Neural cell (in vitro differentiated cells): ENCODE data around the gene NAP1L5. TPM values are rescaled to one million over a fixed set of nuclear protein-coding genes. Genes with fewer than 3 reads are reported as not detected.

ENCODE experiments used
- H2AFZ ChIP-seq: fragments of 200-600, 300-800 bp; sonication (generic), shearing (Covaris generic); 2 replicates; pipeline ENCODE4 v1.6.0; 2014; ENCODE audit warnings: low read depth, mild to moderate bottlenecking, antibody characterized with exemption, low read length, moderate library complexity
- H3F3A ChIP-seq: fragments of 200-600 bp; shearing (Covaris generic); 2 replicates; pipeline ENCODE4 v1.6.1; 2016; ENCODE audit warnings: mild to moderate bottlenecking, moderate library complexity, mixed read lengths, antibody characterized with exemption, low read length; ENCODE audit not compliant: insufficient read depth, poor library complexity, severe bottlenecking
- H3K27ac ChIP-seq: fragments of 200-600, 300-800 bp; sonication (generic), shearing (Covaris generic); 2 replicates; pipeline ENCODE4 v1.5.1; 2014; ENCODE audit warnings: mild to moderate bottlenecking, low read length, moderate library complexity
- H3K27me3 ChIP-seq: fragments of 300-800, 200-600 bp; sonication (generic), shearing (Covaris generic); 2 replicates; pipeline ENCODE4 v1.6.0; 2014; ENCODE audit warnings: mild to moderate bottlenecking, low read depth, low read length, moderate library complexity; ENCODE audit not compliant: insufficient read depth
- H3K36me3 ChIP-seq: fragments of 300-800, 200-600 bp; sonication (generic), shearing (Covaris generic); 2 replicates; pipeline ENCODE4 v1.5.1; 2014; ENCODE audit warnings: mild to moderate bottlenecking, antibody characterized with exemption, low read length, moderate library complexity; ENCODE audit not compliant: insufficient read depth
- H3K4me2 ChIP-seq: fragments of 300-800, 200-600 bp; sonication (generic), shearing (Covaris generic); 2 replicates; pipeline ENCODE4 v1.6.0; 2014; ENCODE audit warnings: mild to moderate bottlenecking, low read length
- H3K4me3 ChIP-seq: fragments of 300-800, 200-600 bp; sonication (generic), shearing (Covaris generic); 2 replicates; pipeline ENCODE4 v1.5.1; 2014; ENCODE audit warnings: mild to moderate bottlenecking, low read length, moderate library complexity
- H3K79me2 ChIP-seq: fragments of 200-600 bp; shearing (Covaris generic); replicated peaks from 2 replicates; pipeline ENCODE4 v1.6.0; 2014; ENCODE audit warnings: mild to moderate bottlenecking, low read length, moderate library complexity; ENCODE audit not compliant: insufficient read depth
- H3K9ac ChIP-seq: fragments of 300-800, 200-600 bp; sonication (generic), shearing (Covaris generic); 2 replicates; pipeline ENCODE4 v1.6.1; 2016; ENCODE audit warnings: mild to moderate bottlenecking, low read length, mixed read lengths
- H3K9me2 ChIP-seq: fragments of 200-600 bp; shearing (Covaris generic); 2 replicates; pipeline ENCODE4 v1.6.1; 2016; ENCODE audit warnings: mild to moderate bottlenecking, low read length, mixed read lengths; ENCODE audit not compliant: insufficient read depth
- H3K9me3 ChIP-seq: fragments of 200-600, 300-800 bp; sonication (generic), shearing (Covaris generic); 2 replicates; pipeline ENCODE4 v1.6.1; 2016; ENCODE audit warnings: mild to moderate bottlenecking, mixed run types, low read length, moderate library complexity, mixed read lengths
- H4K20me1 ChIP-seq: fragments of 200-600 bp; shearing (Covaris generic); 2 replicates; pipeline ENCODE4 v1.6.1; 2016; ENCODE audit warnings: mild to moderate bottlenecking, mixed run types; ENCODE audit not compliant: insufficient read depth
- EP300 ChIP-seq: fragments of 450-650 bp; conservative IDR thresholded peaks from 2 replicates; pipeline ENCODE4 v1.6.1; 2014; ENCODE audit warnings: antibody characterized with exemption, mild to moderate bottlenecking, moderate library complexity; ENCODE audit not compliant: poor library complexity, severe bottlenecking
- EZH2 ChIP-seq: fragments of 200-600, 300-800 bp; shearing (Covaris generic), sonication (generic); IDR thresholded peaks from 2 replicates; pipeline ENCODE4 v1.6.1; 2014; ENCODE audit warnings: antibody characterized with exemption, low read length, borderline replicate concordance, mild to moderate bottlenecking; ENCODE audit not compliant: insufficient read depth, poor library complexity, severe bottlenecking
- MXI1 ChIP-seq: fragments of 450-650 bp; conservative IDR thresholded peaks from 2 replicates; pipeline ENCODE4 v1.6.1; 2014; ENCODE audit warnings: antibody characterized with exemption, mild to moderate bottlenecking; ENCODE audit not compliant: poor library complexity, severe bottlenecking
- POLR2AphosphoS5 ChIP-seq: IDR thresholded peaks from 2 replicates; pipeline ENCODE4 v1.6.1; 2012
- RAD21 ChIP-seq: fragments of 450-650 bp; conservative IDR thresholded peaks from 2 replicates; pipeline ENCODE4 v1.6.1; 2014; ENCODE audit warnings: antibody characterized with exemption, mild to moderate bottlenecking, moderate library complexity
- TAF1 ChIP-seq: IDR thresholded peaks from 2 replicates; pipeline ENCODE4 v1.6.1; 2012; ENCODE audit warnings: low read depth
- polyA plus RNA-seq: library from polyadenylated mRNA; depleted of rRNA; stranded (reverse); fragments of >200 nt; gene quantifications from 2 replicates; pipeline ENCODE4 v1.2.3, GENCODE V29; 2014
- TF ChIP-seq, protein P1 (sequence below): fragments of 450-650 bp; IDR thresholded peaks from 2 replicates; pipeline ENCODE4 v1.5.1; 2014; ENCODE audit warnings: antibody characterized with exemption, mild to moderate bottlenecking, moderate library complexity; ENCODE audit not compliant: poor library complexity, severe bottlenecking
- TF ChIP-seq, protein P2 (sequence below): IDR thresholded peaks from 2 replicates; pipeline ENCODE4 v1.6.1; 2012; ENCODE audit warnings: borderline replicate concordance

The NAP1L5 gene
- polyA plus RNA-seq, 1 donor from 2014 or later = 53.1 TPM

- no peak overlapping the region for H3K9ac ChIP-seq
Observed at GRCh38 chr4:88660446-88661294, 37.0 kb downstream of the NAP1L5 start.

GRCh38 chr4:88659890-88660208 is 37.8 kb downstream of the NAP1L5 start:
- no peaks in the 10 kb centered on the region for H4K20me1 ChIP-seq
- H3F3A ChIP-seq = no peaks in the 10 kb centered on the region
- no peaks in the 10 kb centered on the region for H3K27me3 ChIP-seq
- no peaks in the 10 kb centered on the region for H3K9me3 ChIP-seq
- no peak overlapping the region for H3K4me3 ChIP-seq
- TF ChIP-seq EP300 (no peak), MXI1 (no peak), EZH2 (no peak), TAF1 (no peak), RAD21 (no peak), POLR2AphosphoS5 (no peak)
- TF ChIP-seq, protein P1, sequence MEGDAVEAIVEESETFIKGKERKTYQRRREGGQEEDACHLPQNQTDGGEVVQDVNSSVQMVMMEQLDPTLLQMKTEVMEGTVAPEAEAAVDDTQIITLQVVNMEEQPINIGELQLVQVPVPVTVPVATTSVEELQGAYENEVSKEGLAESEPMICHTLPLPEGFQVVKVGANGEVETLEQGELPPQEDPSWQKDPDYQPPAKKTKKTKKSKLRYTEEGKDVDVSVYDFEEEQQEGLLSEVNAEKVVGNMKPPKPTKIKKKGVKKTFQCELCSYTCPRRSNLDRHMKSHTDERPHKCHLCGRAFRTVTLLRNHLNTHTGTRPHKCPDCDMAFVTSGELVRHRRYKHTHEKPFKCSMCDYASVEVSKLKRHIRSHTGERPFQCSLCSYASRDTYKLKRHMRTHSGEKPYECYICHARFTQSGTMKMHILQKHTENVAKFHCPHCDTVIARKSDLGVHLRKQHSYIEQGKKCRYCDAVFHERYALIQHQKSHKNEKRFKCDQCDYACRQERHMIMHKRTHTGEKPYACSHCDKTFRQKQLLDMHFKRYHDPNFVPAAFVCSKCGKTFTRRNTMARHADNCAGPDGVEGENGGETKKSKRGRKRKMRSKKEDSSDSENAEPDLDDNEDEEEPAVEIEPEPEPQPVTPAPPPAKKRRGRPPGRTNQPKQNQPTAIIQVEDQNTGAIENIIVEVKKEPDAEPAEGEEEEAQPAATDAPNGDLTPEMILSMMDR = no peak
- TF ChIP-seq, protein P2, sequence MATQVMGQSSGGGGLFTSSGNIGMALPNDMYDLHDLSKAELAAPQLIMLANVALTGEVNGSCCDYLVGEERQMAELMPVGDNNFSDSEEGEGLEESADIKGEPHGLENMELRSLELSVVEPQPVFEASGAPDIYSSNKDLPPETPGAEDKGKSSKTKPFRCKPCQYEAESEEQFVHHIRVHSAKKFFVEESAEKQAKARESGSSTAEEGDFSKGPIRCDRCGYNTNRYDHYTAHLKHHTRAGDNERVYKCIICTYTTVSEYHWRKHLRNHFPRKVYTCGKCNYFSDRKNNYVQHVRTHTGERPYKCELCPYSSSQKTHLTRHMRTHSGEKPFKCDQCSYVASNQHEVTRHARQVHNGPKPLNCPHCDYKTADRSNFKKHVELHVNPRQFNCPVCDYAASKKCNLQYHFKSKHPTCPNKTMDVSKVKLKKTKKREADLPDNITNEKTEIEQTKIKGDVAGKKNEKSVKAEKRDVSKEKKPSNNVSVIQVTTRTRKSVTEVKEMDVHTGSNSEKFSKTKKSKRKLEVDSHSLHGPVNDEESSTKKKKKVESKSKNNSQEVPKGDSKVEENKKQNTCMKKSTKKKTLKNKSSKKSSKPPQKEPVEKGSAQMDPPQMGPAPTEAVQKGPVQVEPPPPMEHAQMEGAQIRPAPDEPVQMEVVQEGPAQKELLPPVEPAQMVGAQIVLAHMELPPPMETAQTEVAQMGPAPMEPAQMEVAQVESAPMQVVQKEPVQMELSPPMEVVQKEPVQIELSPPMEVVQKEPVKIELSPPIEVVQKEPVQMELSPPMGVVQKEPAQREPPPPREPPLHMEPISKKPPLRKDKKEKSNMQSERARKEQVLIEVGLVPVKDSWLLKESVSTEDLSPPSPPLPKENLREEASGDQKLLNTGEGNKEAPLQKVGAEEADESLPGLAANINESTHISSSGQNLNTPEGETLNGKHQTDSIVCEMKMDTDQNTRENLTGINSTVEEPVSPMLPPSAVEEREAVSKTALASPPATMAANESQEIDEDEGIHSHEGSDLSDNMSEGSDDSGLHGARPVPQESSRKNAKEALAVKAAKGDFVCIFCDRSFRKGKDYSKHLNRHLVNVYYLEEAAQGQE = no peak
- H3K36me3 ChIP-seq = peaks cover 21% of the 10 kb centered on the region
- no peak overlapping the region for H2AFZ ChIP-seq
- no peaks in the 10 kb centered on the region for H3K9me2 ChIP-seq
- H3K9ac ChIP-seq = no peak overlapping the region
- no peak overlapping the region for H3K4me2 ChIP-seq
- H3K27ac ChIP-seq = no peak overlapping the region
- H3K79me2 ChIP-seq = no peaks in the 10 kb centered on the region

More at GRCh38 chr4:88660446-88661294, 37.0 kb downstream of the NAP1L5 start:
- no peak overlapping the region for H3K4me3 ChIP-seq
- no peak overlapping the region for H3K27ac ChIP-seq
- H3K79me2 ChIP-seq = no peaks in the 10 kb centered on the region
- peaks cover 13% of the 10 kb centered on the region for H3K36me3 ChIP-seq
- H3K27me3 ChIP-seq = no peaks in the 10 kb centered on the region
- no peaks in the 10 kb centered on the region for H3K9me2 ChIP-seq
- H3F3A ChIP-seq = no peaks in the 10 kb centered on the region
- no peak overlapping the region for H3K4me2 ChIP-seq
- TF ChIP-seq POLR2AphosphoS5 = no peak
- no peak for TF ChIP-seq EP300
- TF ChIP-seq, protein P2 = no peak
- TF ChIP-seq, protein P1 = no peak
- TF ChIP-seq MXI1 = no peak
- no peaks in the 10 kb centered on the region for H4K20me1 ChIP-seq
- H3K9me3 ChIP-seq = no peaks in the 10 kb centered on the region
- H2AFZ ChIP-seq = no peak overlapping the region
